Measurements from ENCODE around the gene GADD45GIP1.
"Not testable (repeated sequence)": the region's sequence is repeated elsewhere in the genome, so short reads cannot be mapped to it uniquely, and the experiment has no call there.

DNA sequence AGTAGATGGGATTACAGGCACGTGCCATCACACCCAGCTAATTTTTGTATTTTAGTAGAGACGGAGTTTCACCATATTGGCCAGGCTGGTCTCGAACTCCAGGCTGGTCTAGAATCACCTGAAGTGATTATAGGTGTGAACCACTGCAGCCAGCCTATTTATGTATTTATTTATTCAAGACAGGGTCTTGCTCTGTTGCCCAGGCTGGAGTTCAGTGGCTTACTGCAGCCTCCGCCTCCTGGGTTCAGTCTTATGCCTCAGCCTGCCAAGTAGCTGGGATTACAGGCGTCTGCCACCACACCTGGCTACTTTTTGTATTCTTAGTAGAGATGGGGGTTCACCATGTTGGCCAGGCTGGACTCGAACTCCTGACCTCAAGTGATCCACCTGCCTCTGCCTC lies 5.0 kb downstream of the GADD45GIP1 start:
- TF ChIP-seq POLR2A (IDR thresholded peaks at IDR 0.05; ENCODE audit: borderline replicate concordance, extremely low read depth, insufficient read depth, insufficient read length); EZH2 (IDR thresholded peaks at IDR 0.05); RAD21 (IDR thresholded peaks at IDR 0.05; ENCODE audit: low read depth); POLR2AphosphoS5 (IDR thresholded peaks at IDR 0.05; ENCODE audit: low read depth, low read length); JUND (IDR thresholded peaks at IDR 0.05); ZFX (IDR thresholded peaks at IDR 0.05); SRF (IDR thresholded peaks at IDR 0.05; ENCODE audit: low read depth): not testable (repeated sequence)
- TF ChIP-seq, protein P1, sequence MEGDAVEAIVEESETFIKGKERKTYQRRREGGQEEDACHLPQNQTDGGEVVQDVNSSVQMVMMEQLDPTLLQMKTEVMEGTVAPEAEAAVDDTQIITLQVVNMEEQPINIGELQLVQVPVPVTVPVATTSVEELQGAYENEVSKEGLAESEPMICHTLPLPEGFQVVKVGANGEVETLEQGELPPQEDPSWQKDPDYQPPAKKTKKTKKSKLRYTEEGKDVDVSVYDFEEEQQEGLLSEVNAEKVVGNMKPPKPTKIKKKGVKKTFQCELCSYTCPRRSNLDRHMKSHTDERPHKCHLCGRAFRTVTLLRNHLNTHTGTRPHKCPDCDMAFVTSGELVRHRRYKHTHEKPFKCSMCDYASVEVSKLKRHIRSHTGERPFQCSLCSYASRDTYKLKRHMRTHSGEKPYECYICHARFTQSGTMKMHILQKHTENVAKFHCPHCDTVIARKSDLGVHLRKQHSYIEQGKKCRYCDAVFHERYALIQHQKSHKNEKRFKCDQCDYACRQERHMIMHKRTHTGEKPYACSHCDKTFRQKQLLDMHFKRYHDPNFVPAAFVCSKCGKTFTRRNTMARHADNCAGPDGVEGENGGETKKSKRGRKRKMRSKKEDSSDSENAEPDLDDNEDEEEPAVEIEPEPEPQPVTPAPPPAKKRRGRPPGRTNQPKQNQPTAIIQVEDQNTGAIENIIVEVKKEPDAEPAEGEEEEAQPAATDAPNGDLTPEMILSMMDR (IDR thresholded peaks at IDR 0.05 in 2 of 3, conservative IDR thresholded peaks at IDR 0.05 in 1 of 3; ENCODE audit: borderline replicate concordance in 1 of 3, insufficient read depth in 1 of 3, low read depth in 2 of 3, low read length in 2 of 3): not testable (repeated sequence)
- TF ChIP-seq, protein P2, sequence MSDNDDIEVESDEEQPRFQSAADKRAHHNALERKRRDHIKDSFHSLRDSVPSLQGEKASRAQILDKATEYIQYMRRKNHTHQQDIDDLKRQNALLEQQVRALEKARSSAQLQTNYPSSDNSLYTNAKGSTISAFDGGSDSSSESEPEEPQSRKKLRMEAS (IDR thresholded peaks at IDR 0.05): not testable (repeated sequence)
- TF ChIP-seq, protein P3, sequence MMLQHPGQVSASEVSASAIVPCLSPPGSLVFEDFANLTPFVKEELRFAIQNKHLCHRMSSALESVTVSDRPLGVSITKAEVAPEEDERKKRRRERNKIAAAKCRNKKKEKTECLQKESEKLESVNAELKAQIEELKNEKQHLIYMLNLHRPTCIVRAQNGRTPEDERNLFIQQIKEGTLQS (IDR thresholded peaks at IDR 0.05): not testable (repeated sequence)
